PC-3 (cell line): ENCODE data around the gene RNF2.

Source experiments
- EZH2 ChIP-seq: fragments of 300-600 bp; sonication (generic); IDR thresholded peaks from one replicate; pipeline ENCODE4 v1.6.1; 2017; ENCODE audit warnings: antibody characterized with exemption, mild to moderate bottlenecking, low read length; ENCODE audit not compliant: unreplicated experiment
- EZH2phosphoT487 ChIP-seq: fragments of 300-600 bp; sonication (generic); IDR thresholded peaks from 2 replicates; pipeline ENCODE4 v1.6.1; 2018; ENCODE audit warnings: mild to moderate bottlenecking, antibody characterized with exemption, low read length, borderline replicate concordance
- TF ChIP-seq, protein P1 (sequence below): fragments of 300-600 bp; sonication (generic); conservative IDR thresholded peaks from 2 replicates; pipeline ENCODE4 v1.5.1; 2017; ENCODE audit warnings: antibody characterized with exemption, low read depth, mild to moderate bottlenecking, low read length

DNA sequence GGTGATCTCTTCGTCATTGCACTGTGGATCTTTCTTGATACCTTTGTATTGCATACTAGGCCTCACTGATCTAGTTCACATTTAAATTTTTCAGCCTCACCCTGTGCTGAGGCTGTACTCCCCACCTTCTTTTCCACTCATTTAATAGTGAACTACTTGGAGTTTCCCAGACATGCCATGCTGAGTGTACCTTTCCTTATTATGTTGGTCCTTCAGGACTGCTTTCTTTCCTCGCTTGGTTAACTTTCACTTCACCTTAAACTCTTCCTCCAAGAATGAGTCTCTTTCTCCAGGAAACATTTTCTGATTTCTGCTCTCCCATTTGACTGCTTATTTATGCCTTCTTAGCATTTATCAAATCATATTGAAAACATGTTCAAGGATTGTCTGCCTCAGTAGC, 20.8 kb downstream of the RNF2 start:
- TF ChIP-seq, protein P1, sequence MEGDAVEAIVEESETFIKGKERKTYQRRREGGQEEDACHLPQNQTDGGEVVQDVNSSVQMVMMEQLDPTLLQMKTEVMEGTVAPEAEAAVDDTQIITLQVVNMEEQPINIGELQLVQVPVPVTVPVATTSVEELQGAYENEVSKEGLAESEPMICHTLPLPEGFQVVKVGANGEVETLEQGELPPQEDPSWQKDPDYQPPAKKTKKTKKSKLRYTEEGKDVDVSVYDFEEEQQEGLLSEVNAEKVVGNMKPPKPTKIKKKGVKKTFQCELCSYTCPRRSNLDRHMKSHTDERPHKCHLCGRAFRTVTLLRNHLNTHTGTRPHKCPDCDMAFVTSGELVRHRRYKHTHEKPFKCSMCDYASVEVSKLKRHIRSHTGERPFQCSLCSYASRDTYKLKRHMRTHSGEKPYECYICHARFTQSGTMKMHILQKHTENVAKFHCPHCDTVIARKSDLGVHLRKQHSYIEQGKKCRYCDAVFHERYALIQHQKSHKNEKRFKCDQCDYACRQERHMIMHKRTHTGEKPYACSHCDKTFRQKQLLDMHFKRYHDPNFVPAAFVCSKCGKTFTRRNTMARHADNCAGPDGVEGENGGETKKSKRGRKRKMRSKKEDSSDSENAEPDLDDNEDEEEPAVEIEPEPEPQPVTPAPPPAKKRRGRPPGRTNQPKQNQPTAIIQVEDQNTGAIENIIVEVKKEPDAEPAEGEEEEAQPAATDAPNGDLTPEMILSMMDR = no peak
- TF ChIP-seq EZH2 = no peak
- no peak for TF ChIP-seq EZH2phosphoT487
